GM12864 (cell line): ENCODE results near the gene PEMT.

Source experiments
- DNase-seq: peaks from one replicate; pipeline ENCODE4 v3.0.0-alpha.2; 2011; ENCODE audit warnings: low read depth
- H3K4me3 ChIP-seq: 2 replicates; pipeline ENCODE4 v1.5.1; 2011; ENCODE audit warnings: mild to moderate bottlenecking, low read depth, low read length, control low read depth
- CTCF ChIP-seq: IDR thresholded peaks from 2 replicates; pipeline ENCODE4 v1.5.1; 2011; ENCODE audit warnings: low read depth, mild to moderate bottlenecking, moderate library complexity, low read length, control low read depth, inconsistent platforms; ENCODE audit errors: missing control alignments

PEMT gene

DNA sequence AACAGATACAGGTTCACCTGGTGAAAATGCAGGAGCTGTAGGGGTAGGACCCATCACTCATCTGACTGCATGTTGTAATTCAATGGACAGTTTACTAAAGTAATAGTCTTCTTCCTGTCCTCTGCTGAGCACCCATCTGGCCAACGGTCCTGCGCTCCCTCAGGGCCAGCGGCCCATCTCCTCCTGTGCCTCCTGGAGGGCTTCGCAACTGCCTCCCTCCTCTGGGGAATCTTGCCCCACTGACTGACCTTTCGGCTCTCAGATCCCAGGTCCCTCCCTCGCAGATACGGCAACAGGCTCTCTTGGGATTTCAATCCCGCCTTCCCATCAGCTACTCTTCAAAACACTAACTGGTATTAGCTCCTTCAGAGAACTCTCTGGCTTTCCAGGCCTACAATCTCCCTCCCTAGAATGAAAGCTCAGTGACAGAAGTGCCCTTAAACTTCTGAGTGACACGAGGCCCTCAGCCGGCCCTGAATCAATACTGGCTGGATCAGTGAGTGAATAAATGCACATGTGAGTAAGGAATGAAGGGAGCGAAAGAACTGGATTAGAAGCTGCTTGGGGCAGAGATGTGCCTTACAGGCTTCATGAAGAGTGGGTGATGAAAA lies 1.3 kb downstream of the PEMT start:
- no peak for TF ChIP-seq CTCF
- DNase-seq: no peak
- H3K4me3 ChIP-seq: peak overlapping the region; percentile 77

- DNase-seq: no peak
- TF ChIP-seq CTCF: no peak
- H3K4me3 ChIP-seq: no peak overlapping the region
These were observed 3.7 kb downstream of the PEMT start for GRCh38 chr17:17587614-17588337.

- no peak for TF ChIP-seq CTCF
- DNase-seq: no peak
- no peak overlapping the region for H3K4me3 ChIP-seq
These were observed 9.1 kb downstream of the PEMT start for GRCh38 chr17:17582372-17582771.

DNA sequence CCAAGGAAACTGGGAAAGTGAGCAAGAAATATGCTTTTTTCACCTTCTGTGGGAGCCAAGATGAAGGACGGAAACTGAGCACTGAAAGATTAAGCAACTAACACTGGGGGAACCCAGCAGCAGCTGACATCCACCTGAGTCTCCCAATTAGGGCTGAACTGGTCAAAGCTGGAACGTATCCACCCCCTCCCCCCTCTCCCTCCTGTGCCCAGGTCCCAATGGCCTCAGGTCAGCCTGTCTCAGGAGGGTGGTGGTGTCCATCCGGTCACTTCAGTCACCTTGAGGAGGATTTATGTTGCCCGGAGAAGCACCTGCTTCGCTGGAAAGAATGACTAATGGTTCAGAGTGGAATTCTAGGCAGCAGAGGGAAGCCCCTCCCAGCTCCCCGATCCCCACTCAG lies 10.0 kb downstream of the PEMT start:
- TF ChIP-seq CTCF: no peak
- no peak overlapping the region for H3K4me3 ChIP-seq
- DNase-seq: no peak

- no peak overlapping the region for H3K4me3 ChIP-seq
- no peak for DNase-seq
- TF ChIP-seq CTCF: no peak
These were observed 10.6 kb downstream of the PEMT start for GRCh38 chr17:17580662-17581470.

- H3K4me3 ChIP-seq: no peak overlapping the region
These were observed 11.8 kb downstream of the PEMT start for GRCh38 chr17:17579691-17580090.

More at GRCh38 chr17:17579691-17580090, 11.8 kb downstream of the PEMT start:
- no peak for DNase-seq
- TF ChIP-seq CTCF: no peak
